SK-N-SH (cell line): ENCODE data around the gene IFIT1B. TPM values are rescaled to one million over a fixed set of nuclear protein-coding genes. Genes with fewer than 3 reads are reported as not detected.

Experiments used
- CTCF ChIA-PET: fragments of 300-600, 350-600 bp; formaldehyde crosslinking; extraction: SDS; loops from one replicate; lab custom pipeline; 2021; lab: Yijun Ruan, JAX
- POLR2A ChIA-PET: fragments of 350-600 bp; sonication (Branson Sonifier 250); formaldehyde crosslinking; extraction: SDS; loops from one replicate; lab custom pipeline; 2020; ENCODE audit warnings: antibody characterized with exemption, inconsistent platforms; lab: Yijun Ruan, JAX
- DNase-seq: peaks from one replicate; pipeline ENCODE4 v3.0.0; 2012
- H2AFZ ChIP-seq: fragments of 200-600 bp; sonication (generic); 2 replicates; pipeline ENCODE4 v1.8.1; 2016; ENCODE audit warnings: antibody characterized with exemption, mild to moderate bottlenecking, low read depth
- H3F3A ChIP-seq: fragments of 200-600 bp; sonication (generic); replicated peaks from 2 replicates; pipeline ENCODE3; 2016; ENCODE audit warnings: antibody characterized with exemption, mild to moderate bottlenecking; ENCODE audit not compliant: insufficient read depth
- H3K27ac ChIP-seq, 2 experiments: fragments of 200-500 bp in 1 of 2; fragments of 200-600 bp in 1 of 2; sonication (Bioruptor generic) in 1 of 2; sonication (generic), shearing (Covaris generic) in 1 of 2; 2 replicates each; pipeline versions ENCODE4 v1.5.1 to v1.6.1; 2014 to 2016; ENCODE audit warnings: low read depth in 2 of 2, inconsistent platforms in 1 of 2, low read length in 1 of 2, mild to moderate bottlenecking in 1 of 2, mixed read lengths in 1 of 2
- H3K27me3 ChIP-seq: fragments of 200-600 bp; sonication (generic), shearing (Covaris generic); 2 replicates; pipeline ENCODE4 v1.6.1; 2016; ENCODE audit warnings: mixed run types; ENCODE audit not compliant: insufficient read depth
- H3K36me3 ChIP-seq, 2 experiments: fragments of 200-500 bp in 1 of 2; fragments of 200-600 bp in 1 of 2; sonication (Bioruptor generic) in 1 of 2; sonication (generic) in 1 of 2; replicated peaks in 1 of 2; 2 replicates each; pipeline versions ENCODE3 to v1.5.1; 2014 to 2016; ENCODE audit warnings: low read length in 1 of 2, mild to moderate bottlenecking in 1 of 2; ENCODE audit not compliant: insufficient read depth in 2 of 2, control insufficient read depth in 1 of 2
- H3K4me1 ChIP-seq, 2 experiments: fragments of 200-500 bp in 1 of 2; fragments of 200-600 bp in 1 of 2; sonication (Bioruptor generic) in 1 of 2; sonication (generic), shearing (Covaris generic) in 1 of 2; 2 replicates each; pipeline versions ENCODE4 v1.5.1 to v1.6.1; 2014 to 2016; ENCODE audit warnings: low read depth in 1 of 2, low read length in 1 of 2, mixed run types in 1 of 2; ENCODE audit not compliant: insufficient read depth in 2 of 2, control insufficient read depth in 1 of 2
- H3K4me2 ChIP-seq: fragments of 200-600 bp; sonication (generic), shearing (Covaris generic); 2 replicates; pipeline ENCODE4 v1.6.1; 2017; ENCODE audit warnings: mixed run types
- H3K4me3 ChIP-seq, 2 experiments: fragments of 200-500 bp in 1 of 2; fragments of 200-600 bp in 1 of 2; sonication (Bioruptor generic) in 1 of 2; sonication (generic), shearing (Covaris generic) in 1 of 2; 2 replicates each; pipeline versions ENCODE4 v1.5.1 to v1.8.1; 2014 to 2016; ENCODE audit warnings: low read depth in 2 of 2, inconsistent platforms in 1 of 2, low read length in 1 of 2, mild to moderate bottlenecking in 1 of 2, mixed read lengths in 1 of 2, moderate library complexity in 1 of 2
- H3K79me2 ChIP-seq: fragments of 200-600 bp; sonication (generic); 2 replicates; pipeline ENCODE4 v1.8.1; 2017; ENCODE audit warnings: mild to moderate bottlenecking; ENCODE audit not compliant: insufficient read depth
- H3K9ac ChIP-seq: fragments of 200-600 bp; sonication (generic); 2 replicates; pipeline ENCODE4 v1.6.1; 2017; ENCODE audit warnings: mixed run types
- H3K9me2 ChIP-seq: fragments of 200-600 bp; sonication (generic); 2 replicates; pipeline ENCODE4 v1.6.1; 2017; ENCODE audit warnings: mixed run types
- H3K9me3 ChIP-seq: fragments of 200-600 bp; sonication (generic); 2 replicates; pipeline ENCODE4 v1.6.1; 2017; ENCODE audit warnings: mixed run types, mild to moderate bottlenecking, moderate library complexity
- H4K20me1 ChIP-seq: fragments of 200-600 bp; sonication (generic); 2 replicates; pipeline ENCODE4 v1.6.1; 2017; ENCODE audit warnings: mild to moderate bottlenecking, mixed run types; ENCODE audit not compliant: insufficient read depth
- CHD2 ChIP-seq: fragments of 150-350 bp; IDR thresholded peaks from 2 replicates; pipeline ENCODE4 v1.6.1; 2018; ENCODE audit warnings: low read length; ENCODE audit not compliant: partially characterized antibody
- ELF1 ChIP-seq: IDR thresholded peaks from 2 replicates; pipeline ENCODE4 v1.4.0; 2012
- EP300 ChIP-seq, 2 experiments: IDR thresholded peaks; 2 replicates each; pipeline versions ENCODE4 v1.4.0 to v1.6.1; 2012; ENCODE audit warnings: borderline replicate concordance in 1 of 2, low read depth in 1 of 2, low read length in 1 of 2
- FOSL2 ChIP-seq: IDR thresholded peaks from 2 replicates; pipeline ENCODE4 v1.4.0; 2012; ENCODE audit warnings: low read depth, mild to moderate bottlenecking, moderate library complexity, borderline replicate concordance
- FOXM1 ChIP-seq: IDR thresholded peaks from 2 replicates; pipeline ENCODE4 v1.4.0; 2012; ENCODE audit warnings: low read depth, mild to moderate bottlenecking
- GATA2 ChIP-seq: sonication (generic); formaldehyde crosslinking; IDR thresholded peaks from 2 replicates; pipeline ENCODE4 v1.5.0; 2020; ENCODE audit warnings: mild to moderate bottlenecking, missing genetic modification reagents
- JUND ChIP-seq: IDR thresholded peaks from 2 replicates; pipeline ENCODE4 v1.4.0; 2012
- MEF2A ChIP-seq: IDR thresholded peaks from 2 replicates; pipeline ENCODE4 v1.4.0; 2012; ENCODE audit warnings: low read depth, borderline replicate concordance
- NFIC ChIP-seq: IDR thresholded peaks from 2 replicates; pipeline ENCODE4 v1.4.0; 2012; ENCODE audit warnings: borderline replicate concordance
- RAD21 ChIP-seq: IDR thresholded peaks from 2 replicates; pipeline ENCODE4 v1.6.1; 2012; ENCODE audit warnings: mild to moderate bottlenecking, low read length
- RCOR1 ChIP-seq: fragments of 150-350 bp; IDR thresholded peaks from 2 replicates; pipeline ENCODE4 v1.6.1; 2017; ENCODE audit warnings: antibody characterized with exemption, low read length
- RFX5 ChIP-seq: IDR thresholded peaks from 2 replicates; pipeline ENCODE4 v1.6.1; 2012; ENCODE audit warnings: mild to moderate bottlenecking, improper control_type of control experiment, low read length
- RXRA ChIP-seq: IDR thresholded peaks from 2 replicates; pipeline ENCODE4 v1.4.0; 2012; ENCODE audit warnings: low read depth, mild to moderate bottlenecking, borderline replicate concordance
- SMC3 ChIP-seq: IDR thresholded peaks from 2 replicates; pipeline ENCODE4 v1.6.1; 2012; ENCODE audit warnings: low read depth, low read length, improper control_type of control experiment
- TEAD4 ChIP-seq: IDR thresholded peaks from 2 replicates; pipeline ENCODE4 v1.4.0; 2012; ENCODE audit warnings: mild to moderate bottlenecking, borderline replicate concordance; ENCODE audit not compliant: insufficient read depth
- YY1 ChIP-seq: IDR thresholded peaks from 2 replicates; pipeline ENCODE4 v1.4.0; 2012; ENCODE audit warnings: low read depth, mild to moderate bottlenecking
- WGBS: methylation state at CpG from one replicate; pipeline ENCODE4 v1.1.6; 2017; ENCODE audit warnings: low lambda C conversion rate; 5-methylcytosine and 5-hydroxymethylcytosine counted together
- polyA plus RNA-seq, 3 experiments: library from polyadenylated mRNA; depleted of rRNA; stranded (reverse); fragments of >200 nt; gene quantifications; 2 replicates each; pipeline ENCODE4 v1.2.3, GENCODE V29; 2012
- TF ChIP-seq, protein P1 (sequence below): fragments of 150-350 bp; IDR thresholded peaks from 2 replicates; pipeline ENCODE4 v1.6.1; 2016; ENCODE audit warnings: mild to moderate bottlenecking, low read depth, low read length
- TF ChIP-seq, protein P2 (sequence below): fragments of 200-600 bp; sonication (generic); IDR thresholded peaks from 2 replicates; pipeline ENCODE4 v1.6.1; 2017; ENCODE audit warnings: antibody characterized with exemption, mild to moderate bottlenecking, moderate library complexity
- TF ChIP-seq, protein P3 (sequence below): IDR thresholded peaks from 2 replicates; pipeline ENCODE4 v1.4.0; 2012; ENCODE audit warnings: low read depth, borderline replicate concordance
- TF ChIP-seq, protein P4 (sequence below): IDR thresholded peaks from 2 replicates; pipeline ENCODE4 v1.4.0; 2012; ENCODE audit warnings: low read depth, borderline replicate concordance
- TF ChIP-seq, protein P5 (sequence below): IDR thresholded peaks from 2 replicates; pipeline ENCODE4; 2012
- TF ChIP-seq, protein P6 (sequence below): IDR thresholded peaks from 2 replicates; pipeline ENCODE4 v1.6.1; 2012; ENCODE audit warnings: mild to moderate bottlenecking, low read depth, low read length, moderate library complexity

Gene IFIT1B
- polyA plus RNA-seq, 1 of the 3 experiments (the other 2 are of a cell fraction): 0.03 TPM

DNA sequence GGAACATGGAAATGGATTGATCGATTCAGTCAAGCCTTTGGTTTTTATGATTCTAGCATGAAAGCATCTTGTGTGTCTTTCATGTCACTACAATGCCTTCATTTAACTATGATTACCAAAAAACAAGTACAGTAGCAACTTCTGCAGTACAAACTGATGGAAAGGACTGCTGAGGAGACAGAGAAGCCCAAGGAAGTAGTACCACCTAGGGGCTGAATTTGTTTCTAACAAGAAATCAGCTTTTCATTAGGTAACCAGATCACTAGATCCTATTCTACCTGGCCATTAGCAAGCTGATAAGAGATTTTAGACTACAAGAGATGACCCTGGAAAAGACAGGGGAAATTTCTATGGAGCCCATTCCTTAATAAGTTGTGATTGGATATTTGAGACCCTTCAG is 11.4 kb downstream of the IFIT1B start:
- Histone ChIP-seq H3K9ac (no peak overlapping the region), H3K36me3 (no peaks in the 10 kb centered on the region), H4K20me1 (no peaks in the 10 kb centered on the region), H3K79me2 (no peaks in the 10 kb centered on the region), H3K27me3 (no peaks in the 10 kb centered on the region), H3K4me2 (no peak overlapping the region), H3K4me3 (no peak overlapping the region; a peak in 1 of 4 replicates), H2AFZ (peak overlapping the region; percentile 53; the same call in 1 of the 2 replicates), H3K4me1 (peaks cover 2 to 13% of the 10 kb centered on the region in 2 experiments; a peak in 2 of 4 replicates), H3K9me3 (no peaks in the 10 kb centered on the region), H3K9me2 (no peaks in the 10 kb centered on the region), H3F3A (peaks cover 23% of the 10 kb centered on the region), H3K27ac (no peak overlapping the region)
- peak; percentile 41 for DNase-seq
- 34% methylated on average over 1 of the region's 1 CpG for WGBS
- TF ChIP-seq FOXM1: no peak
- no peak for TF ChIP-seq GATA2 (CRISPR knock-in tag)
- TF ChIP-seq, protein P1, sequence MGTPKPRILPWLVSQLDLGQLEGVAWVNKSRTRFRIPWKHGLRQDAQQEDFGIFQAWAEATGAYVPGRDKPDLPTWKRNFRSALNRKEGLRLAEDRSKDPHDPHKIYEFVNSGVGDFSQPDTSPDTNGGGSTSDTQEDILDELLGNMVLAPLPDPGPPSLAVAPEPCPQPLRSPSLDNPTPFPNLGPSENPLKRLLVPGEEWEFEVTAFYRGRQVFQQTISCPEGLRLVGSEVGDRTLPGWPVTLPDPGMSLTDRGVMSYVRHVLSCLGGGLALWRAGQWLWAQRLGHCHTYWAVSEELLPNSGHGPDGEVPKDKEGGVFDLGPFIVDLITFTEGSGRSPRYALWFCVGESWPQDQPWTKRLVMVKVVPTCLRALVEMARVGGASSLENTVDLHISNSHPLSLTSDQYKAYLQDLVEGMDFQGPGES: no peak
- no peak for TF ChIP-seq TEAD4
- TF ChIP-seq, protein P2, sequence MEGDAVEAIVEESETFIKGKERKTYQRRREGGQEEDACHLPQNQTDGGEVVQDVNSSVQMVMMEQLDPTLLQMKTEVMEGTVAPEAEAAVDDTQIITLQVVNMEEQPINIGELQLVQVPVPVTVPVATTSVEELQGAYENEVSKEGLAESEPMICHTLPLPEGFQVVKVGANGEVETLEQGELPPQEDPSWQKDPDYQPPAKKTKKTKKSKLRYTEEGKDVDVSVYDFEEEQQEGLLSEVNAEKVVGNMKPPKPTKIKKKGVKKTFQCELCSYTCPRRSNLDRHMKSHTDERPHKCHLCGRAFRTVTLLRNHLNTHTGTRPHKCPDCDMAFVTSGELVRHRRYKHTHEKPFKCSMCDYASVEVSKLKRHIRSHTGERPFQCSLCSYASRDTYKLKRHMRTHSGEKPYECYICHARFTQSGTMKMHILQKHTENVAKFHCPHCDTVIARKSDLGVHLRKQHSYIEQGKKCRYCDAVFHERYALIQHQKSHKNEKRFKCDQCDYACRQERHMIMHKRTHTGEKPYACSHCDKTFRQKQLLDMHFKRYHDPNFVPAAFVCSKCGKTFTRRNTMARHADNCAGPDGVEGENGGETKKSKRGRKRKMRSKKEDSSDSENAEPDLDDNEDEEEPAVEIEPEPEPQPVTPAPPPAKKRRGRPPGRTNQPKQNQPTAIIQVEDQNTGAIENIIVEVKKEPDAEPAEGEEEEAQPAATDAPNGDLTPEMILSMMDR: peak; percentile 64
- no peak for TF ChIP-seq JUND
- TF ChIP-seq, protein P3, sequence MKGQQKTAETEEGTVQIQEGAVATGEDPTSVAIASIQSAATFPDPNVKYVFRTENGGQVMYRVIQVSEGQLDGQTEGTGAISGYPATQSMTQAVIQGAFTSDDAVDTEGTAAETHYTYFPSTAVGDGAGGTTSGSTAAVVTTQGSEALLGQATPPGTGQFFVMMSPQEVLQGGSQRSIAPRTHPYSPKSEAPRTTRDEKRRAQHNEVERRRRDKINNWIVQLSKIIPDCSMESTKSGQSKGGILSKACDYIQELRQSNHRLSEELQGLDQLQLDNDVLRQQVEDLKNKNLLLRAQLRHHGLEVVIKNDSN: no peak
- TF ChIP-seq RCOR1: no peak
- TF ChIP-seq EP300 (IDR thresholded peaks at IDR 0.05; ENCODE audit: borderline replicate concordance in 1 of 2, low read depth in 1 of 2, low read length in 1 of 2): no peak
- TF ChIP-seq, protein P4, sequence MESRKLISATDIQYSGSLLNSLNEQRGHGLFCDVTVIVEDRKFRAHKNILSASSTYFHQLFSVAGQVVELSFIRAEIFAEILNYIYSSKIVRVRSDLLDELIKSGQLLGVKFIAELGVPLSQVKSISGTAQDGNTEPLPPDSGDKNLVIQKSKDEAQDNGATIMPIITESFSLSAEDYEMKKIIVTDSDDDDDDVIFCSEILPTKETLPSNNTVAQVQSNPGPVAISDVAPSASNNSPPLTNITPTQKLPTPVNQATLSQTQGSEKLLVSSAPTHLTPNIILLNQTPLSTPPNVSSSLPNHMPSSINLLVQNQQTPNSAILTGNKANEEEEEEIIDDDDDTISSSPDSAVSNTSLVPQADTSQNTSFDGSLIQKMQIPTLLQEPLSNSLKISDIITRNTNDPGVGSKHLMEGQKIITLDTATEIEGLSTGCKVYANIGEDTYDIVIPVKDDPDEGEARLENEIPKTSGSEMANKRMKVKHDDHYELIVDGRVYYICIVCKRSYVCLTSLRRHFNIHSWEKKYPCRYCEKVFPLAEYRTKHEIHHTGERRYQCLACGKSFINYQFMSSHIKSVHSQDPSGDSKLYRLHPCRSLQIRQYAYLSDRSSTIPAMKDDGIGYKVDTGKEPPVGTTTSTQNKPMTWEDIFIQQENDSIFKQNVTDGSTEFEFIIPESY: no peak
- TF ChIP-seq CHD2: no peak
- TF ChIP-seq, protein P5, sequence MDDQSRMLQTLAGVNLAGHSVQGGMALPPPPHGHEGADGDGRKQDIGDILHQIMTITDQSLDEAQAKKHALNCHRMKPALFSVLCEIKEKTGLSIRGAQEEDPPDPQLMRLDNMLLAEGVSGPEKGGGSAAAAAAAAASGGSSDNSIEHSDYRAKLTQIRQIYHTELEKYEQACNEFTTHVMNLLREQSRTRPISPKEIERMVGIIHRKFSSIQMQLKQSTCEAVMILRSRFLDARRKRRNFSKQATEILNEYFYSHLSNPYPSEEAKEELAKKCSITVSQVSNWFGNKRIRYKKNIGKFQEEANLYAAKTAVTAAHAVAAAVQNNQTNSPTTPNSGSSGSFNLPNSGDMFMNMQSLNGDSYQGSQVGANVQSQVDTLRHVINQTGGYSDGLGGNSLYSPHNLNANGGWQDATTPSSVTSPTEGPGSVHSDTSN: no peak
- TF ChIP-seq RAD21: peak; percentile 83
- no peak for TF ChIP-seq ELF1
- no peak for TF ChIP-seq FOSL2
- peak; percentile 69 for TF ChIP-seq SMC3
- TF ChIP-seq MEF2A: no peak
- TF ChIP-seq RXRA: no peak
- TF ChIP-seq YY1: no peak
- TF ChIP-seq, protein P6, sequence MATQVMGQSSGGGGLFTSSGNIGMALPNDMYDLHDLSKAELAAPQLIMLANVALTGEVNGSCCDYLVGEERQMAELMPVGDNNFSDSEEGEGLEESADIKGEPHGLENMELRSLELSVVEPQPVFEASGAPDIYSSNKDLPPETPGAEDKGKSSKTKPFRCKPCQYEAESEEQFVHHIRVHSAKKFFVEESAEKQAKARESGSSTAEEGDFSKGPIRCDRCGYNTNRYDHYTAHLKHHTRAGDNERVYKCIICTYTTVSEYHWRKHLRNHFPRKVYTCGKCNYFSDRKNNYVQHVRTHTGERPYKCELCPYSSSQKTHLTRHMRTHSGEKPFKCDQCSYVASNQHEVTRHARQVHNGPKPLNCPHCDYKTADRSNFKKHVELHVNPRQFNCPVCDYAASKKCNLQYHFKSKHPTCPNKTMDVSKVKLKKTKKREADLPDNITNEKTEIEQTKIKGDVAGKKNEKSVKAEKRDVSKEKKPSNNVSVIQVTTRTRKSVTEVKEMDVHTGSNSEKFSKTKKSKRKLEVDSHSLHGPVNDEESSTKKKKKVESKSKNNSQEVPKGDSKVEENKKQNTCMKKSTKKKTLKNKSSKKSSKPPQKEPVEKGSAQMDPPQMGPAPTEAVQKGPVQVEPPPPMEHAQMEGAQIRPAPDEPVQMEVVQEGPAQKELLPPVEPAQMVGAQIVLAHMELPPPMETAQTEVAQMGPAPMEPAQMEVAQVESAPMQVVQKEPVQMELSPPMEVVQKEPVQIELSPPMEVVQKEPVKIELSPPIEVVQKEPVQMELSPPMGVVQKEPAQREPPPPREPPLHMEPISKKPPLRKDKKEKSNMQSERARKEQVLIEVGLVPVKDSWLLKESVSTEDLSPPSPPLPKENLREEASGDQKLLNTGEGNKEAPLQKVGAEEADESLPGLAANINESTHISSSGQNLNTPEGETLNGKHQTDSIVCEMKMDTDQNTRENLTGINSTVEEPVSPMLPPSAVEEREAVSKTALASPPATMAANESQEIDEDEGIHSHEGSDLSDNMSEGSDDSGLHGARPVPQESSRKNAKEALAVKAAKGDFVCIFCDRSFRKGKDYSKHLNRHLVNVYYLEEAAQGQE: no peak
- no peak for TF ChIP-seq NFIC
- no peak for TF ChIP-seq RFX5
- ChIA-PET CTCF (interaction anchor here (0.6 to 2.5 kb wide), 20 partner anchors 11 to 171 kb away, joined by 3 to 17 read pairs (median 4); partner anchors contain the start of genes IFIT1B, IFIT5 and LIPA), POLR2A (interaction anchor here (0.6 kb wide), 1 partner anchor 88 kb away, joined by 6 read pairs; no protein-coding TSS in a partner anchor)
